OCI-LY7 (cell line): ENCODE data around the gene SRGAP1.

Experiments used
- EZH2phosphoT487 ChIP-seq: fragments of 200-600 bp; sonication (generic); IDR thresholded peaks from 2 replicates; pipeline ENCODE4 v1.6.1; 2018; ENCODE audit warnings: low read depth, borderline replicate concordance, mild to moderate bottlenecking, mixed run types, antibody characterized with exemption, low read length, moderate library complexity, mixed read lengths
- TF ChIP-seq, protein P1 (sequence below): fragments of 200-600 bp; sonication (generic); conservative IDR thresholded peaks from 2 replicates; pipeline ENCODE4 v1.5.1; 2014; ENCODE audit warnings: mild to moderate bottlenecking, antibody characterized with exemption, low read length, moderate library complexity, mixed read lengths

- TF ChIP-seq, protein P1, sequence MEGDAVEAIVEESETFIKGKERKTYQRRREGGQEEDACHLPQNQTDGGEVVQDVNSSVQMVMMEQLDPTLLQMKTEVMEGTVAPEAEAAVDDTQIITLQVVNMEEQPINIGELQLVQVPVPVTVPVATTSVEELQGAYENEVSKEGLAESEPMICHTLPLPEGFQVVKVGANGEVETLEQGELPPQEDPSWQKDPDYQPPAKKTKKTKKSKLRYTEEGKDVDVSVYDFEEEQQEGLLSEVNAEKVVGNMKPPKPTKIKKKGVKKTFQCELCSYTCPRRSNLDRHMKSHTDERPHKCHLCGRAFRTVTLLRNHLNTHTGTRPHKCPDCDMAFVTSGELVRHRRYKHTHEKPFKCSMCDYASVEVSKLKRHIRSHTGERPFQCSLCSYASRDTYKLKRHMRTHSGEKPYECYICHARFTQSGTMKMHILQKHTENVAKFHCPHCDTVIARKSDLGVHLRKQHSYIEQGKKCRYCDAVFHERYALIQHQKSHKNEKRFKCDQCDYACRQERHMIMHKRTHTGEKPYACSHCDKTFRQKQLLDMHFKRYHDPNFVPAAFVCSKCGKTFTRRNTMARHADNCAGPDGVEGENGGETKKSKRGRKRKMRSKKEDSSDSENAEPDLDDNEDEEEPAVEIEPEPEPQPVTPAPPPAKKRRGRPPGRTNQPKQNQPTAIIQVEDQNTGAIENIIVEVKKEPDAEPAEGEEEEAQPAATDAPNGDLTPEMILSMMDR: no peak
- no peak for TF ChIP-seq EZH2phosphoT487
Observed at GRCh38 chr12:64007853-64008252, 163.4 kb downstream of the SRGAP1 start.
